HG02981 (cell line): ENCODE results near the gene PNPLA1.
A peak's percentile ranks its signal among the peaks of the same experiment; 100 is the strongest.

Experiments used
- ATAC-seq: cut with Tn5 transposase; IDR thresholded peaks from one replicate; pipeline ENCODE4 v1.9.1; 2021; ENCODE audit warnings: mild to moderate bottlenecking, moderate library complexity; ENCODE audit not compliant: unreplicated experiment

PNPLA1 gene, protein sequence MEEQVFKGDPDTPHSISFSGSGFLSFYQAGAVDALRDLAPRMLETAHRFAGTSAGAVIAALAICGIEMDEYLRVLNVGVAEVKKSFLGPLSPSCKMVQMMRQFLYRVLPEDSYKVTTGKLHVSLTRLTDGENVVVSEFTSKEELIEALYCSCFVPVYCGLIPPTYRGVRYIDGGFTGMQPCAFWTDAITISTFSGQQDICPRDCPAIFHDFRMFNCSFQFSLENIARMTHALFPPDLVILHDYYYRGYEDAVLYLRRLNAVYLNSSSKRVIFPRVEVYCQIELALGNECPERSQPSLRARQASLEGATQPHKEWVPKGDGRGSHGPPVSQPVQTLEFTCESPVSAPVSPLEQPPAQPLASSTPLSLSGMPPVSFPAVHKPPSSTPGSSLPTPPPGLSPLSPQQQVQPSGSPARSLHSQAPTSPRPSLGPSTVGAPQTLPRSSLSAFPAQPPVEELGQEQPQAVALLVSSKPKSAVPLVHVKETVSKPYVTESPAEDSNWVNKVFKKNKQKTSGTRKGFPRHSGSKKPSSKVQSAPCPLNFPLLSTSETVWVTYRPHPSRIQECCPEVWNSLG

DNA sequence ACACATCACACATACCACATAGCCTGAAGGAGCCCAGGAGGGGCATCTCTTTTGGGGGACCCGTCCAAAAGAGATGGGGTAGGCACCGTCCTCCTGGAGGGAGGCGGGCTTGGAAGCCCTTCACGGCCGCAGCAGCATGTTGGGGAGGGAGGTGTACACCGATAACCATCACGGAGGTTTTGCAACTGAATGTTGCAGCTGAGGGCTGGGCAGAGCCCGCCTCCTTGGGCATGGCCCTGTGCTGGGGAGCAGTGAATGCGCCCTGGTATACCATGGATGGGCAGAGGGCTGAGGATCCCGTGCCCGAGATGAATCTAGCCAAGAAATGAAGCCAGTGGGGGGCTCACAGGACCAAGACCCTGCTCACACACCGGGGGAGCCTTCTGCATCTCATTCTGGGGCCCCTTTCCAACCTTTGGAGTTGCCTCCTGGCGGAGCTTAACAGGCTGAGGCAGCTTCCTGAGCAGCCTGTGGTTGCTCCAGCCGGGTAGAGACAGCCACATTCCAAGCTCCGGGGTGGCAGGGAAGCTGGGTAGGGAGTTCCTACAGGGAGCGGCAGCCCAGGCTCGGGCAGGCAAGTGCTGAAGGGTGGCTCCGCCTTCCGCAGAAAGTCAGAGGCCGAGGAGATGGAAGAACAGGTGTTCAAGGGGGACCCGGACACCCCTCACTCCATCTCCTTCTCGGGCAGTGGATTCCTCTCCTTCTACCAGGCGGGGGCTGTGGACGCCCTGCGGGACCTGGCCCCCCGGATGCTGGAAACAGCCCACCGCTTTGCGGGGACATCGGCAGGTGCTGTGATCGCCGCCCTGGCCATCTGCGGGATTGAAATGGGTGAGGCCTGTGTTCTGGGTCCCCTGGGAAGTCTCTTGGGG, at the start of gene PNPLA1:
TSS of gene PNPLA1 (plus strand) at position 227 of the 872 bp plus-strand sequence. CDS start at position 627, 400 bp downstream.
- no peak for ATAC-seq

DNA sequence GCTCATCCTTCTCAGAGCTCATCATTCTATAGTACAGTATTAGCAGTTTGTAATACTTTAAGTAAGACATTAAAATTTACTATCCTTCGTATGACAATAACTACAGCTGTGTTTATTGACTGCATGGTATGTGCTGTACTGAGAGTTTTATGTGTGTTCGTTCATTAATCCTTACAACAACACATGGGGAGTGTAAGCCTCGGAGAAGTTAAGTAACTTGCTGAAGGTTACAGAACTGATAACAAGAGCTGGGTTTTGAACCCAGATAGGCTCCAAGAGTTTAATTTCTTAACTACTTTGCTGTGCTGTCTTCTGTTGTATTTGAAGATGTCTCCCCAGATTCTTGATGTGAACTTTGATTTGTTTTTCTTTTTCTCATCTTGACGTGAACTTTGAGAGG, 49.6 kb upstream of the PNPLA1 start:
- ATAC-seq = no peak

DNA sequence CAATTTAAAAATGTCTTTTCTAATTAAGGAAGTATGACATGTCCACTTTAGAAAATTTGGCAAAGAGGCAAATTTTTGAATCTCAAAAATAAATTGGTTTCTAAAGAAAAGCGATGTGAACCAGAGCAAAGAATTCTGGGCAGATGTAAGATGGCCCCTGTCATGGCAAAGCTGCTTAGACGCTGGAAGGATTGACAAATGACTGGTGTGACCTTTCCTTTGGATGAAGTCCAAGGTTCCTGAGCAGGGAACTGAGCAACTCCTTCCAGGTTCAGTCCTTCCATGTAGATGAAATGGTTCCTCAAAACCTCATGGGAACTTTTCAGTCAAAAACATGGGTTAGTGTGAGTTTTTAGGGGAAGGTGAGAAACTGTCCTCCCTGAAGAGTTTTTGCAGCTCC, 48.2 kb upstream of the PNPLA1 start:
- ATAC-seq = no peak

DNA sequence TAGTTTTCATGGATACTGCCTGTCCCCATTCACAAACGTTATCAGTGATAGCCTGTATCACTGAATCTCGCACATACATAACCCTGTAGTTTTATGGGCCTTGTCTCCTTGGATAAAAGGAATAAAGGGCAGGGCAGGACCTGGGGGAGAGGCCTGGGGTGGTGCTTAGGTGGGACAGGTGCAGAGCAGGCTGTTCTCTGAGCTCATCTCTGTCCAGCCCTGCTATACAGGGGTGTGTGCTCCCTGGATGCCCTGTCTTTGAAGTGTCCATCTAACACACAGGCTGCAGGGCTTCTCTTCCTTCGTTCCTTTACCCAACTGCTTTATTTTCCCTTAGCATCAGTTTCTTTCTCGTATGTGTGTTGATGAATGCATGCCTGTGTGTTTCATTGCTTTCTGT, 46.9 kb upstream of the PNPLA1 start:
- no peak for ATAC-seq

DNA sequence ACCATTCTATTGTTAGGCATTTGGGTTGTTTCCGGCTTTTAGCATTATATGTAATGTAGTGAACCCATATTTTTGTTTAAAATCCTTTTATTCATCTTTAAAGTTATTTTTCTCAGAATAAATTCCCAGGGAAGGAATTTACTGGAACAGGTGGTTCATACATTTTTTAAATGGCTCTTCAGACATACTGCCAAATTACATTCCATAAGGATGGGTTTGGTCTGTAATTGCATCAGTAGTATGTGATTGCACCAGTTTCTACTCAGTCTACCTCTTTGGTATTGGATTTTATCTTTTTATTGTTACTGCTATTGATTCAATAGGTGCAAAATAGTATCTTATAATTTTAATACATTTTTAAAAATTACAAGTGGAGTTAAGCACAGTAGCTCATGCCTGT, 46.2 kb upstream of the PNPLA1 start:
- no peak for ATAC-seq

DNA sequence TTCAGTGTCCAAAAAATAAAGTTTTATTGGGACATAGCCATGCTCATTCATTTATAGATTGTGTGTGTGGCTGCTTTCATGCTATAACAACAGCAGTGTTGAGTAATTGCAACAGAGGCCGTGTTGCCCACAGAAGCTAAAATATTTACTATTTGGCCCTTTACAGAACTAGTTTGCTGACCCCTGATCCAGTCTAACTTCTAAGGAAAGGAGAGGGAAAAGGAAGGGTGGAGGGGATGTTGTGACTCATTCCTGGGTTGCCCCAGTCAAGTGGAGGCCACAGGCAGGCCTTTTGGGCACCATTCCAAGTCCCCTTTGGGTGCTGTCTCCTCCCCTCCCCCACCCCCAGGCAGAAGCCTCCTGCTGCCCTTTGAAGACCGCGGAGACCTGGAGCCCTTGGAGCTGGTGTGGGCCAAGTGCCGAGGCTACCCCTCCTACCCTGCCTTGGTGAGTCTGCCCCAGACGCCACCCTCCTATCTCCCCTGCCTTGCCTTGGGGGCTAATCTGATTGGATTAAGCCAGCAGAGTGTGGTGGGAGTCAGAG, 44.9 kb upstream of the PNPLA1 start:
- ATAC-seq = no peak

DNA sequence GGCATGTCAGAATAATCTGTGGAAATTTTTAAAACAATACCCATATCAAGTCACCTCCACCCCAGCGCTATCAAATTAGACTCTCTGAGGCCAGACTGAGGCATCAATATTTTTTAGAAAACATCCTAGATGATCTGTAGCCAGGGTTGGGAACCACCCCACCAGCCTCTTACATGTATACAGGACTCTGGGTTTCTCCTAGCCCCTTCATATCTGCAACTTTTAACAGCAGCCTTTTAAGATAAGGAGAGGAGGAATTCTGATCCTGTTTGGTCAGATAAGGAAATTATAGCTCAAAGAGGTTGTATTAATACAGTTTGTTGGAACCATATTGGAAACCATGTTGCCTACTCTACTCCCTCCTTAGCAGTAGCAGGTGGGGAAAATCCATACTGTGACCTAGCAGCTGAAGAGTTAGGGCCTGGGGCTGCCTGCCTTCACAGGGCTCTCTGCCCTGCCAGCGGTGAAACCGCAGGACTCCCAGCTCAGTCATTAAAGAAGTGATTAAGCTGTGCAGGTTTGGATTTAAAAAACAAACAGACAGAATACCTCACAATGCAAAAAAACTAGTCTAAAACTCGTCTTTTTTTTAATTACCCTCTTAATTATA, 43.3 kb upstream of the PNPLA1 start:
- no peak for ATAC-seq

DNA sequence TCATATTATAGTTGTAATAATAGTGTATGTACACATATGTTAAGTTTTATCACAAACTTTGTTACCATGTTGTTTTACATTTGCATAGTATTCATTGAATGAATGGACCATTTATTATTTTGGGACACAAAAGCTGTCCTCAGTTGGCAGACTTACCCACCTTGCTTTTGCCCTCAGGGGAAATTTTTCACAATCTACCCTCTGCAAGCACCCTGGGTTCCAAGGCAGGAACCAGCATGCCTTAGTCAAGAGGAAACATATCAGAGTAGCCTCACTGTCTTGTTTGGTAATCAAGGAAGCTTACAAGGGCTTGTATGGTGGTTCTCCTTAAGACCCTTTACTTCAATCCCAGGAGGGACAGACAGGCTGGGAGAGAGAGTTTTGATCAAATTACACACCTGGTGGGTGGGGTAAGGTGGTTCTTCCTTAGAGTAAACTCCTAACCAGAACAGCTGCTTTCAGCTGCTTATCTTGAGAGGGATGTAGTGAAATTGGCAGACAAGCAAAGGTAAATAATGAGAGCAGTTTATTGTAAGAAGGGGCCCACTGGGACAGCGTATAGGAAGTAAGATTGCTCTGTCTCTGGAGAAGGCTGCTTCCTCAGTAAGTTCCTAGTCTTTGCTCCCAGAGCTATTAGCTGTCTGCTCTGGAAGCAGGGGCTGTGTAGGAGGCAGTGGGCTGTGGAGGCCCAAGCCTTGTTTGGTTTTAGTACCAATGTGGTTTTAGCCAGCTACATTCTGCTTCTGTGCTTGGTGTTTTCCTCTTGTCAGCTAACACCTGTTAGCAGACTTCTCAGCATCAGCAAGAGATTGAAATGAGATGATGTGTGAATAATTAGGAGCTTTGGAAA, 42.3 kb upstream of the PNPLA1 start:
- ATAC-seq = no peak

DNA sequence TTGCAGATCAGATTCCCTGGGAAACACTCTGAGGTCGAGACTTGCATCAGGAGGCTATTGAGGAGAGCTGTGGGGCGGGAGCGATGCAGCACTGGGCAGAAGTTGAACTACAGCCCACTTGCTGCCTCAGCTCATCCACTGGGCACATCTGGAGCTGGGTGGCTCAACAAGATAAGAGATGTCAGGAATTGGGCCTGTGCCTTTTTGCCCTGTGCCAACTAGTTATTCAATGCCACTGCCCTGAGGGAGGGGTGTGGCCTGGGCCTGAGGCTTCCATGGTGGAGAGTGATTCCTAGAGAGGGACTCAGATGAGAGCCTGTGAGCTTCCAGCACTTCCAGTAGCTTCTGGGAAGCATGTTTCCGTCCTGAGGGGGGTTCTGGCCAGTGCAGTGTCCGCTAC, 40.6 kb upstream of the PNPLA1 start:
- ATAC-seq = no peak

DNA sequence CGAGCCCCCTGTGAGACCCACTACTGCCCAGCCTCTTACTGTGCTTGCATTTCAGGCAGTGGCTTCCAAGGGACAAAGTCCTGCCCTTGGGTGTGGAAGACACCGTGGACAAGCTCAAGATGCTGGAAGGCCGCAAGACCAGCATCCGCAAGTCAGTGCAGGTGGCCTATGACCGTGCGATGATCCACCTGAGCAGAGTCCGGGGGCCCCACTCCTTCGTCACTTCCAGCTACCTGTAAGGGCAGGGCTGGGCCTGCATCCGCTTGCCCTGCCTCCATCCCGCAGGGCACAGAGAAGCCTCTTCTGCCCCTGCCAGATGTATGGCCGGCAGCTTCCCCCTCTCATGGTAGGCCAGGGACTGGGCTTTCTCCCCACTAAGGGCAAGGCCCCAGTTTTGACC, 39.5 kb upstream of the PNPLA1 start:
- no peak for ATAC-seq

DNA sequence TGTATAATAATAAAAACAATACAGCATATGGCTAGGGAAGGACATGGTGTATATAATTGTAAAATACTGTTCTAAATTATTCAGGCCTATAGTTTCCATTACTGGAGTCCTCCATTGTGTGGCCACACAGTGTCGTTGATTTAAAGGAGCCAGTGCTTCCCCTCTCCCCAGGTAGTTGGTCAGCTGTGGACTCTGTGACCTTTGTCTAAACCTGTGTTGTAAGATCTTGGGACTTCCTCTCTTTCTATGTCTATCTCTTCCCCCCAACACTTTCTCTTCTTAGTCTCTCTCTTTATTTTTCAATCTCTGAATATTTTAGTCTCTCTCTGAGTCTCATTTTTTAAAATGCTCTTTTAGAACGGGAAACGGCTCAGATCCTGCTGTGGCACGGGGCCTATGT, 37.7 kb upstream of the PNPLA1 start:
- ATAC-seq = no peak

DNA sequence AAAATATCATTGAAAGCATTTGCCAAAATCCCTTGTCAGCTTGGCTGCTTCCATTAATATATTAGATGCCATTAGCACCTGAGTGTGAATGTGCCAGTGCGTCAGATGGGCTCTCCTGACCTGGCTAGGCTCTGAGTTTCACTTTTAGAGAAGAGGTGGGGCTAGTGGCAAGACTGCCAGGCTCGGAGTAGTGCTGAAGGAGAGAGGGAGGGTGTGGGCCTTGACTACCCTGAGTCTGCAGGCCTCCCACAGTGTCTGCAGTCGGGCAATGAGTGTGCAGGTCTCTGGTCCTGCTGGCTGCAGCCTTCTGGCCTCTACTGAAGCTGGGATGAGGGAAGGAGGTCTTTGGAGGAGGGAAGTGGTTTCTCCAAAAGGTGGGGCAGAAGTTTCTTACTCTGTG, 34.6 kb upstream of the PNPLA1 start:
- no peak for ATAC-seq

DNA sequence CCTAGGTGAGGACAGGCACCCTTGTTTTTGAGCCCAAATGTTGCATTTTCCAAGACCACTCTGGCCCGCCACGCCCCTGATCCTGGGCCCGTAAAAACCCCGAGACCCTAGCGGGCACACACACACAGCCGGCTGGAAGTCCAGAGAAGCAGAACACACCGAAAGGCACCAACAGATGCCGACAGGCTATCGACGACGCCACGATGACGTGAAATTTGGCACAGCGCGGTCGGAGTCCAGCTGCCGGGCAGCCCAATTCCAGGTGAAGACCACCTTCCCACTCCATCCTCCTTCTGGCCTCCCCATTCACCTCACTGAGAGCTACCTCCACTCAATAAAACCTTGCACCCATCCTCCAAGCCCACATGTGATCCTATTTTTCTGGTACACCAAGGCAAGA, 34.0 kb upstream of the PNPLA1 start:
- no peak for ATAC-seq

DNA sequence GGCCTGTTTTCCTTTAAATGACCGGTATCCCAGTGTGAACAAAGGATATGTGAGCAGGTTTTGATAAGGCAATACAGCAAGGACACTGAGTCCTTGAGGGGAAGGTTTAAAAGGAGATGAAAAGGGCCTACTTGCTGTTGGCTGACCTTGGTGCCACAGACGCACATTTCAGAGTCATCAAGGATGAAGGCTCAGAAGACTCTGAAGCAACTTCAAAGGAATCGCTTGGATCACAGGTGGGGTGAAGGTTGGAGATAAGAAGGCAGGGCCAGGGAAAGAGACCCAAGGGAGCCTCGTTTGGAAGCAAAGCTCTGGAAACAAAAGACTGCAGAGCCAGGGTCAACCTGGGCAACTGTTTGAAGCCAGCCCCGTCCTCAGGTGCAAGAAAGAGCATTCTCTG, 30.1 kb upstream of the PNPLA1 start:
- no peak for ATAC-seq

DNA sequence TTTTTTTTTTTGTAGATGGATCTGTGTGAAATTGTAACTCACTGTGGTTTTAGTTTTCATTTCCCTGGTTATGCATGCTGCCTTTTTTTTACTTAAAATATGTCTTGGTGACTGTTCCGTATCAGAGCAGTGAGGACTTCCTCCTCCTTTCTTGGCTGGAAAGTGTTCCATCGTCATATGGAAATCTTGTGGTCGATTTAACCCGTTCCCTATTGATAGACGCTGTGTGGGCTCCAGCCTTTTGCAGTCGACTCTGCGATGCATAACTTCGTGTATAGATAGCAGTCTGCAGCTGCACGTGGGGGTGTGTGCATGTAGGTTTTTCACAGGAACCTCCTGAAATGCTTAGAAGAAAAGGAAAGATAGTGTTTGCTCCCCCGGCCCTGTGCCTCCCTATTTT, 28.1 kb upstream of the PNPLA1 start:
- ATAC-seq = peak; percentile 56

DNA sequence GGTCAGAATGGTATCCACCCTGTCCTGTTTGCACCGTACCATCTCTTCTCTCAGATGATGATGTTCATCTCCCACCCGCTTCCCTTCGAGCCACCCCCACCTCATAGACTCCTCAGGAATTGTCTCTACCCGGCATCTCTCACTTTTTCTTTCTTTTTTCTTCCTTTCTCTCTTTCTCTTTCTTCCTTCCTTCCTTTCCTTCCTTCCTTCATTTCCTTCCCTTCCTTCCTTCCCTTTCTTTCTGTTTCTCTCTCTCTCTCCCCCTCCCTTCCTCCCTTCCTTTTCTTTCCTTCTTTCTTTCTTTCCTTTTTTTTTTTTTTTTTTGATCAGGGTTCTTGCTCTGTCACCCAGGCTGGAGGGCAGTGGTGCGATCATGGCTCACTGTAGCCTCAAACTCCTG, 27.7 kb upstream of the PNPLA1 start:
- ATAC-seq = no peak

DNA sequence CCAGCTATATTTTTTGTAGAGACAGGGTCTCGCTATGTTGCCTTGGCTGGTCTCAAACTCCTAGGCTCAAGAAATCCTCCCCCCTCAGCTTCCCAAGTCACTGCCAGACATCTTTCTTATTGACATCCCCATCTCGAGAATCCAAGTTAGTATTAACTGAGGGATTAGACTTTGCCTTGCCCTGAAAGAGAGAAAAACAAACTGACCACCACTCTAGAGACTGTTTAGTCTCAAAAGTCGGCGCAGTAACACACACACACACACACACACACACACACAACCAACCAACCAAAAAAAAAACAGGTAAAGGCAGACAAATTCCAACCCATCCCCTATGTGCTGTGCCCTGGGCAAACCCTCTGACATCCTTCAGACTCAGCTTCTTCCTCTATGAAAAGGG, 27.2 kb upstream of the PNPLA1 start:
- ATAC-seq = no peak

DNA sequence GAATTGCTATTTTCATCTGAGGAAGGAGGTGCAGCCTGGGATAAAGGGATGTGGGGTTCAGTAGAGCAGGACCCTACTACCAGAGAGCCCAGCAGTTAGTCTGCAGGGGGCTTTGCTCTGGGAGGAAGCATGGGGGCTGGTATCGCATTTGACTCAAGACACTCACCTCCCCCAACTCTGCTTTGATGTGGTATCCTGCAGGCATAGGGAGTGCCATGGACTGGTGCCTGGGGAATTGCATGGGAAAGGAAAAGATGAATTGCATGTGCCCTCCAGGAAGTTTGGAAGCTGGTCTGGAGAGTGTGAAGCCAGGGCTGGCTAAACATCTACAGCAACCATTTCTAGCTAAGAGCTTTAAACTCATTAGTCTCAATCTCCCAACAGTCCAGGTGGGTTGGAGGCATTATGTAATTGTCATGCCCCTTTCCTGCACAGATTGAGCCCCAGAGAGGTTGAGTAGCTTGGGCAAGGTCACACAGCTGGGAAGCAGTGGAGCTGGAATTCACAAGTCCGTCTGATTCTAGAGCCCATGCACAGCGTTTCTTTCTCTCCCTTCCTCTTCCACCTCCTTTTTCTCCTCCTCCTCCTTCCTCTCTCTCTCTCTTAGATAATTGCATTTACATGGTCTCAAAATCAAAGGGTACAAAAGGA, 26.2 kb upstream of the PNPLA1 start:
- no peak for ATAC-seq

DNA sequence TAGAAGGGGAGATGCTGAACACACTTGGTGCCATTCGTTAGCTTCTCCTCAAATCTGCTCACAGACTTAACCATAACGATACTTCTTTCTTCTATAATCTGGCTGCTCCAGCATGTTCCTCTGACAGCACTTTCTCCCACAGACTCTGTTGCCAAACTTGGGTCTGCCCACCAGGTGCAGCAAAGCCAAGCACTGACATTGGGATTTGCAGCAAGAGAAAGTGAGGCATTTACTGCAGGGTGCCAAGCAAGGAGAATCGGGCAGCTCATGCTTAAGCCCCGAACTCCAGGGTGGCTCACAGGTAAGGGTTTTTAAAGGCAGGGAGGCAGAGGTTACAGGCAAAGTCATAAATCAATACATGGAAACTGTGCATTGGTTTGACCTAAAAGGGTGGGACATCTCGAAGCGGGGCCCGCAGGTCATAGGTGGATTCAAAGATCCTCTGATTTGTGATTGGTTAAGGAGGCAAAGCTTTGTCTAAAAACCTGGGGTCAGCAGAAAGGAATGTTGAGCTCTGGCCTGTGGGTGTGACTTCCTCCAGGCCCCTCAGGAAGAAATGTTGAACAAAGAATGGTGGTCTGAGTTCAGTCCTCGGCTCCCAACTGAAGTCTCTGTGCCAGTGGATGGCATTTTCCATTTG, 25.1 kb upstream of the PNPLA1 start:
- ATAC-seq = no peak
